HepG2 (cell line): ENCODE measurements around the gene SLC38A3. TPM values are rescaled to one million over a fixed set of nuclear protein-coding genes. Genes with fewer than 3 reads are reported as not detected.

ENCODE experiments used
- AFF4 ChIP-seq: sonication (generic); formaldehyde crosslinking; IDR thresholded peaks from 2 replicates; pipeline ENCODE4 v1.4.0; 2020; ENCODE audit warnings: missing genetic modification reagents
- ATAD3A ChIP-seq: sonication (generic); formaldehyde crosslinking; IDR thresholded peaks from 2 replicates; pipeline ENCODE4 v1.4.0; 2020; ENCODE audit warnings: missing genetic modification reagents
- ATF2 ChIP-seq: sonication (generic); formaldehyde crosslinking; IDR thresholded peaks from 2 replicates; pipeline ENCODE4 v1.4.0; 2020; ENCODE audit warnings: missing genetic modification reagents
- ATF7-NPFF ChIP-seq: sonication (generic); formaldehyde crosslinking; IDR thresholded peaks from 2 replicates; pipeline ENCODE4 v1.8.1; 2023; ENCODE audit warnings: mild to moderate bottlenecking, low read depth, missing genetic modification reagents, moderate library complexity
- ELF1 ChIP-seq: sonication (generic); formaldehyde crosslinking; IDR thresholded peaks from 2 replicates; pipeline ENCODE4 v1.4.0; 2020; ENCODE audit warnings: missing genetic modification reagents
- FOXO4 ChIP-seq: sonication (generic); formaldehyde crosslinking; conservative IDR thresholded peaks from 2 replicates; pipeline ENCODE4 v1.8.1; 2023; ENCODE audit warnings: missing genetic modification reagents
- KDM5A ChIP-seq: fragments of 200-600 bp; sonication (generic); IDR thresholded peaks from 2 replicates; pipeline ENCODE4 v1.7.0; 2018; ENCODE audit warnings: antibody characterized with exemption, mild to moderate bottlenecking, low read length, borderline replicate concordance
- NFATC3 ChIP-seq: sonication (generic); formaldehyde crosslinking; IDR thresholded peaks from 2 replicates; pipeline ENCODE4 v1.5.1; 2020; ENCODE audit warnings: mild to moderate bottlenecking, missing genetic modification reagents
- PCBP1 ChIP-seq: fragments of 200-400 bp; formaldehyde crosslinking; IDR thresholded peaks from 2 replicates; pipeline ENCODE4 v1.6.1; 2017; ENCODE audit warnings: mild to moderate bottlenecking, low read depth, low read length, borderline replicate concordance
- RXRA ChIP-seq: sonication (generic); formaldehyde crosslinking; IDR thresholded peaks from 2 replicates; pipeline ENCODE4 v1.5.1; 2020; ENCODE audit warnings: missing genetic modification reagents
- SP5 ChIP-seq: IDR thresholded peaks from 2 replicates; pipeline ENCODE4 v1.6.1; 2016; ENCODE audit warnings: low read depth, borderline replicate concordance
- TEF ChIP-seq: sonication (generic); formaldehyde crosslinking; IDR thresholded peaks from 2 replicates; pipeline ENCODE4 v1.5.0; 2020; ENCODE audit warnings: missing genetic modification reagents
- ZNF44 ChIP-seq: sonication (generic); formaldehyde crosslinking; IDR thresholded peaks from 2 replicates; pipeline ENCODE4 v1.5.1; 2020; ENCODE audit warnings: mild to moderate bottlenecking, missing genetic modification reagents
- ZNF468 ChIP-seq: sonication (generic); formaldehyde crosslinking; IDR thresholded peaks from 2 replicates; pipeline ENCODE4 v1.8.0; 2022; ENCODE audit warnings: mild to moderate bottlenecking, moderate library complexity, missing genetic modification reagents
- polyA plus RNA-seq, 8 experiments: library from polyadenylated mRNA; depleted of rRNA in 3 of 8; stranded (reverse) in 7 of 8; unstranded in 1 of 8; fragments of >200 nt; fragmentation: Illumina TruSeq in 4 of 8; extraction: Trizol in 4 of 8; gene quantifications; 2 replicates each; pipeline versions ENCODE4 v1.2.1 to v1.2.3, GENCODE V29; 2011 to 2016; ENCODE audit warnings: low read depth in 4 of 8, missing spikeins in 1 of 8, mixed read lengths in 1 of 8; ENCODE audit not compliant: insufficient read depth in 1 of 8
- total RNA-seq, 5 experiments: library from RNA; depleted of rRNA; stranded (reverse); fragments of >200 nt; fragmentation: Illumina TruSeq; extraction: Trizol; gene quantifications; 2 replicates each; pipeline ENCODE4 v1.2.3, GENCODE V29; 2016; ENCODE audit warnings: low read depth in 1 of 5
- TF ChIP-seq, protein P1 (sequence below), 2 experiments: sonication (generic) in 1 of 2; formaldehyde crosslinking in 1 of 2; IDR thresholded peaks; 2 replicates each; pipeline versions ENCODE4 v1.4.0 to v1.6.1; 2016 to 2020; ENCODE audit warnings: borderline replicate concordance in 1 of 2, low read depth in 1 of 2, mild to moderate bottlenecking in 1 of 2, missing genetic modification reagents in 1 of 2
- TF ChIP-seq, protein P2 (sequence below): IDR thresholded peaks from 2 replicates; pipeline ENCODE4 v1.6.1; 2016; ENCODE audit warnings: mild to moderate bottlenecking, missing biosample characterization, missing genetic modification reagents

The SLC38A3 gene
- total and polyA plus RNA-seq, 2 of the 13 experiments (the other 11 are each of a cell fraction or from before 2014, with no cell fraction given), result 29.8 to 164 TPM

DNA sequence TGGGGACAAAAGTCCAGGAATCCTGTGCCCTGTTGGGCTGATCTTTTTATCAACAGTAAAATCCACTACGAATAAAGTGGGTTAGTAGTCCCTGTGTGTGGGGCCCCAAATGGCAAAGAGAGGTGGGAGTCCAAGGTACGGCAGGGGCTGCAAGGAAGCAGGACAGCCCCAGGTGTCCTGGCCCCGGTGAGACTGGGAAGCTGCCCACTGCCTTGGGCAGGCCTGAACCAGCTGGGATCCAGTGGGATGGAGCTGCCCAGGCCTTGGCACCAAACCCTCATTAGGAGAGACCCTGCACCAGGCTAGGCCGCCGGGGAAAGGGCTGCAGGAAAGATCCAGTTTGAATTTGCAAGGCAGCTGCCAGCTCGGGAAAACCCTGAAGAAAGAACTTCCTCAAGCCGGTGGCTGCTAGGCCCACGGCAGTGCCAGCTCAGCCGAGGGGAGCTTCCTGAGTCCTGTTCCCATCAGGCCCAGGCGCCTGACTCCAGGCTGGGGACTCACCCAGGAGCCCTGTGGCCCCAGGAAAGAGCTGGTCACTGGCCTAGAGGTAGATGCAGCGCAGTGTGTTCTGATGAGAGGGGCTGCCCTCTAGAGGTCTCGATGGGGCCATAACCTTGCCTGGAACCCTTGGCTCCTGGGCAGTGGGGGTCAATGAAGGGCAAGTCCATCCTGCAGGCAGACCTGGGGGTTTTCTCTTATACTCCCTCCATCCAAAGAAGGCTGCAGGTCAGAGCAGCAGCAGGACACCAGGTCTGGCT, 16.5 kb downstream of the SLC38A3 start (continued):
- TF ChIP-seq, protein P1, sequence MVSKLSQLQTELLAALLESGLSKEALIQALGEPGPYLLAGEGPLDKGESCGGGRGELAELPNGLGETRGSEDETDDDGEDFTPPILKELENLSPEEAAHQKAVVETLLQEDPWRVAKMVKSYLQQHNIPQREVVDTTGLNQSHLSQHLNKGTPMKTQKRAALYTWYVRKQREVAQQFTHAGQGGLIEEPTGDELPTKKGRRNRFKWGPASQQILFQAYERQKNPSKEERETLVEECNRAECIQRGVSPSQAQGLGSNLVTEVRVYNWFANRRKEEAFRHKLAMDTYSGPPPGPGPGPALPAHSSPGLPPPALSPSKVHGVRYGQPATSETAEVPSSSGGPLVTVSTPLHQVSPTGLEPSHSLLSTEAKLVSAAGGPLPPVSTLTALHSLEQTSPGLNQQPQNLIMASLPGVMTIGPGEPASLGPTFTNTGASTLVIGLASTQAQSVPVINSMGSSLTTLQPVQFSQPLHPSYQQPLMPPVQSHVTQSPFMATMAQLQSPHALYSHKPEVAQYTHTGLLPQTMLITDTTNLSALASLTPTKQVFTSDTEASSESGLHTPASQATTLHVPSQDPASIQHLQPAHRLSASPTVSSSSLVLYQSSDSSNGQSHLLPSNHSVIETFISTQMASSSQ (IDR thresholded peaks at IDR 0.05; ENCODE audit: low read depth), result no peak
- TF ChIP-seq, protein P1 (CRISPR knock-in tag; IDR thresholded peaks at IDR 0.05; ENCODE audit: borderline replicate concordance), result peak; percentile 38; the same call in 1 of the 2 replicates
- no peak for TF ChIP-seq TEF (CRISPR knock-in tag)
- TF ChIP-seq RXRA (CRISPR knock-in tag), result peak; percentile 86
- TF ChIP-seq AFF4 (CRISPR knock-in tag), result no peak
- TF ChIP-seq KDM5A, result no peak
- TF ChIP-seq SP5 (CRISPR knock-in tag), result no peak; the same call in 1 of the 2 replicates
- no peak for TF ChIP-seq ATF7-NPFF (CRISPR knock-in tag)
- TF ChIP-seq PCBP1, result no peak
- TF ChIP-seq ATF2 (CRISPR knock-in tag), result peak; percentile 29; the same call in 1 of the 2 replicates
- TF ChIP-seq, protein P2, sequence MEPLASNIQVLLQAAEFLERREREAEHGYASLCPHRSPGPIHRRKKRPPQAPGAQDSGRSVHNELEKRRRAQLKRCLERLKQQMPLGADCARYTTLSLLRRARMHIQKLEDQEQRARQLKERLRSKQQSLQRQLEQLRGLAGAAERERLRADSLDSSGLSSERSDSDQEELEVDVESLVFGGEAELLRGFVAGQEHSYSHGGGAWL, result no peak
- TF ChIP-seq ATAD3A (CRISPR knock-in tag), result no peak
- TF ChIP-seq NFATC3, result no peak
- TF ChIP-seq ZNF468 (CRISPR knock-in tag), result peak; percentile 45; the same call in 1 of the 2 replicates
- no peak for TF ChIP-seq ELF1 (CRISPR knock-in tag)
- no peak for TF ChIP-seq ZNF44 (CRISPR knock-in tag)
- no peak for TF ChIP-seq FOXO4 (CRISPR knock-in tag)
